Stimulated activated CD4-positive, alpha-beta T cell treated with anti-CD3 and anti-CD28 coated beads, TNF-alpha, amount 100 ng/mL, for 48 hours (primary cell): ENCODE measurements around the gene CHIA.
A peak's percentile ranks its signal among the peaks of the same experiment; 100 is the strongest.

Source experiments
- DNase-seq, 3 donors: peaks; one replicate each; pipeline ENCODE4 v3.0.0-alpha.2; 2020; ENCODE audit warnings: low read depth in 3 of 3

The CHIA gene

DNA sequence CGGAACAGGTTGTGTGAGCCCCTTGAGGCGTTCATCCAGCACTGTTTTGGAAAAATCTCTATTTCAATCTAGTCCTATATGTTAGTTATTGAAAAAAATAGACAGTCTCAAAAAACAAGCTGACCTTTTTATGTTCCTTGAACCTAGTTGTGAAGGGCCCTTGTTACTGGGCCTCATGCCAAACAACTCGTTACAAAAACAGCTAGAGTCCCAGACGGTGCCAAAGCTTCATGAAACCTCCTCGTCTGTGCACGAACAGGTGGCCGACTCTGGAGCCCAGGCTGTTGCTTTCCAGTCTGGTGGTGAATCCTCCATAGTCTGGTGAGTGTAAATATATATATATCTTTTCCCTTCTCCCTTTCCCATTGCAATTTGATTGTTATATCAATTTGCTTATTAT is at the start of gene CHIA:
Gene CHIA (plus strand): TSS at position 222 of the 400 bp plus-strand sequence. CDS start 19,617 bp downstream, outside the sequence.
- DNase-seq: no peak

DNA sequence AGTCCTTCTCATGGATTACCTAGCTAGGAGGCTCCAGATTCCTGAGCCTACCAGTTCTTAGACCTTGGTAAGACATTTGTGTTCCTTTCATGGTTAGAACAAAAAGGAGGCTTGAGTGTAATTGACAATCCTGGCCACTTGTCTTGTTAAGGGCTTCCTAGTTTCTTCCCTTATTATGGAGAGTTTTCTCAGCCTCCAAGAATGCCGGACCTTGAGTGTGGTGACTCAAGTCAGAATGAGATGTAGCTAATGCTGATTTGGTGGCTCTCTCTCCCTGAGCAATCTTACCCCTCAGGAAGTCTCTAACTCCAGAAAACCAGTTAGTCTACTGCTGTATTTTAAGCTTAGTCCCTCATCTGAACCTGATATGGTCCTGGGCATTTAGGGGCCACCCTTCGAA is 48.9 kb upstream of the CHIA start:
- no peak for DNase-seq

DNA sequence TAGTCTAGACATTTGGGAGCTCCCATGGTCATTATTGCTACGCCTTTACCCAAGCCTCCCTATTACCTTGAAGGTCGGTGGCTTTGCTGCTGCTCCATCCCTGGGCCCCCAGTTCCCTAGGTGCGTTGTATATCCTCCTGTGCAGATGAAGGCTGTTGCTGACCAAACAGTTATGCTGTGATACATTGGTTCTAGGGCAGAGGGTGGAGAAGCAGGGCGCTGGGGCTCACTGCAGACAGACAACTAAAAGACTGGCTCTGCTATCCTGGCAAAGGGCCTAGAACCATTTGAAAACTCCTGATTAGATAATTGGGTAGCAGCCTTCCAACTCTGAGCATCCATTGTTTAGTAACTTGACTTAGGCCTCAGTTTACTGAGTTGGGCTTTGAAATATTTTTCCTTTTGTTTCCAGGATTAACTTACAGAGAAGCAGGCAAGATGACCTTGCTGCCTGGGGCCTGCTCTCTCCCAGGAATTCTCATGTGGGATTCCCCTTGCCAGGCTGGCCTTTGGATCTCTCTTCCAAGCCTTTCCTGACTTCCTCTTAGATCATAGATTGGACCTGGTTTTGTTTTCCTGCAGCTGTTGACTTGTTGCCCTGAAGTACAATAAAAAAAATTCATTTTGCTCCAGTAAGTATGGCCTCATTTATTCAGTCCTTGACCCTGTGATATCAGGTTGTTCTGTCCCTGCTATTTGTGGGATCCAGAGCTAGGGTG is 47.7 kb upstream of the CHIA start:
- DNase-seq: no peak

DNA sequence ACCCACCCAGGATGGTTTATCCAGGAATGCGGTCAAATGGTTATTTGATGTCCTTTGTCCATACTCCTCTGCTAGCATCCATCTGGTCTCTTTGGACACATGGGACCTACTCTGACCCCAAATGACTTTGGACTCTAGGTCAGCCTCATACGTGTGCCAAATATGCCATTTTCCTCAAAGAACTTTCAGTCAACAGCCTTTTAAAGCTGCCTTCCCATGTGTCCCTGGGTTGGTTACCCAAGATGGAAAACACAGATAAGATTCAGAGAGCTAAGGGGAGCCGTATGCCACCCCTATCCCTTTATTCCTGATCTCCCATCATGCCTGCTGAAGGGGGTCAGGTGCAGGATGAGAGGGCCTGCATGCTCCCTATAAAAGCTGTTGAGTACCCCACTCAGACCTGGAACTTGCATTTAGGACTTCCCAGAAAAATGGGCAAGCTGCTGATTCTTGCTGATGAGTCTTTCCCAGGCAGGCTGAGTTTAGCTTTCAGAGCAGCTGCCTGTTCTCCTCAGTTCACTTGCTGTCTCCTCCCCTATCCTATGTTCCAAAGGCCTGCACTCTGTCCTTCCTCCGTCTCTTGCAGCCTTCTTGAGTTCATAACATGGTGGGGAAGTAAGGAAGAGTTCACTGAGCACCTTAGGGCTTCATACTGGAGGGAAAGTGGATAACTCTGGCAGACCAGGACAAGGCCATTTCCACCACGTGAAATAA is 43.4 kb upstream of the CHIA start:
- no peak for DNase-seq

DNA sequence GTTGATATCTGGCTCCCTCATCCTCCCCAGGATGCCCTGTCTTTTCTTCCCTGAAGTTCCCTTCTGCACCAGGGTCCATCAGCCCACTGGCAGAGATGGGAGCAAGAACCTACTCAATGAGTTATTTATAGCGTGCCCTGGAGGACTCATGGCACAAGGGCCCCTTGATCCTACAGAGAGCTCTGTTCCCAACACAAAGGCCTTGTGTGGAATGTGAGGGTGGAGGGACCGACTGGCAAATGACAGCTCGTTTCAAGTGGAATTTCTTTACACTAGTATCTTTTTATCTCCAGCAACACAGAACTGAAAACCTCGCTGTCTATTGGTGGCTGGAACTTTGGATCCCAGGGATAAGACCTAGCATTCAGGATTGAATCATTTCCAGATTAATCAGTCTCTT is 40.7 kb upstream of the CHIA start:
- DNase-seq: no peak

DNA sequence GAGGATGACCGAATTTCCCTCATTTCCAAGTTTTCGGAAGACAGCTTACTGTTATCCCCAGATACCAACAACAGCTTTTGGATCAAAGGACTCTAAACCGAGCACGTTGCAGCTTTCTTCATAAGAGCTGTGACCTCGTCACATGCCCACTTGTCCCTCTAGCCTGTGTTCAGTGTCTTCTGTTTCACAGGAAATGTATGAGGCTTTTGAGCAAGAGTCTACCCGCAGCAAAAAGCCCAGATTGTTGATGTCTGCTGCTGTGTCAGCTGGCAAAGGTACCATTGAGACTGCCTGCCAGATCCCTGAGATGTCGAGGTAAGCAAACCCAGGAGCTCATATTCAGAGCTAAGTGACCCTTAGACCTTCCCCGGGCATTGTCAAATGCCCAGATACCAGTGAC is 39.1 kb upstream of the CHIA start:
- DNase-seq: no peak

DNA sequence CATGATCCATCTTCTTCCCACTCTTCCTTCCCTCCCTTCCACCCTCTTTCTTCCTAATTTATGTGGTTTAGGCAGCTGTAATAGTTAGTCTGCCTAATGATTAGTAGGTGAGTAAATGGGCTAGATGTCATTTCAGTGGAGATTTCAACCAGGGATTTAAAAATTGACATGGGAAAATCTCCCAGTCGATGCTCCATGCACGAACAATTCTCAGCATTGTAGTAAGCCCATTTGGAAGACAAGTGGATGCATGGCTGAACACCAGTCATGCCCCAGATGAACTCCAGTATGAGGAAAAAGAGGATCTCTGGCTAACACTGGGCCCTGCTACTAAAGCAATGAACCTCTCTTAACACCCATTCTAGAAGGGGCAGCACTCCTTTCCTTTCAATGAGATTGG is 37.9 kb upstream of the CHIA start:
- DNase-seq: no peak

DNA sequence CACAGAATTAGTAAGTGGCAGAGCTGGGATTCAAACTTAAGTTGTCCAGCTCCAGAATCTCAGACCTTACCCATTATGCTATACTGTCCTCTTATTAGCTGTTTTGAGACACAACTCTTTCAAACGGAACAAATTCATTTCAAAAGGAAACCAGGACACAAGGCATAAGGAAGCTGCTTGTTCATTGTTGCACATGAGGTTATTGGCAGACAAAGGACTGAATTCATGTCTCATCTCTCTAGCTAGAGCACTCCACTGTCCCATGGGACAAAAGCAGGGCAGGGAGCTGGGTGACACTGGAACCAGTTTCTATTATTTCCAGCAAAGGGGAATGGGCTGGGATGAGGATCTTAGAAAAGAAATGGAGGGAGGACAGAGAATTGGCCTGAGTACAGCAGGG is 36.8 kb upstream of the CHIA start:
- DNase-seq: no peak

DNA sequence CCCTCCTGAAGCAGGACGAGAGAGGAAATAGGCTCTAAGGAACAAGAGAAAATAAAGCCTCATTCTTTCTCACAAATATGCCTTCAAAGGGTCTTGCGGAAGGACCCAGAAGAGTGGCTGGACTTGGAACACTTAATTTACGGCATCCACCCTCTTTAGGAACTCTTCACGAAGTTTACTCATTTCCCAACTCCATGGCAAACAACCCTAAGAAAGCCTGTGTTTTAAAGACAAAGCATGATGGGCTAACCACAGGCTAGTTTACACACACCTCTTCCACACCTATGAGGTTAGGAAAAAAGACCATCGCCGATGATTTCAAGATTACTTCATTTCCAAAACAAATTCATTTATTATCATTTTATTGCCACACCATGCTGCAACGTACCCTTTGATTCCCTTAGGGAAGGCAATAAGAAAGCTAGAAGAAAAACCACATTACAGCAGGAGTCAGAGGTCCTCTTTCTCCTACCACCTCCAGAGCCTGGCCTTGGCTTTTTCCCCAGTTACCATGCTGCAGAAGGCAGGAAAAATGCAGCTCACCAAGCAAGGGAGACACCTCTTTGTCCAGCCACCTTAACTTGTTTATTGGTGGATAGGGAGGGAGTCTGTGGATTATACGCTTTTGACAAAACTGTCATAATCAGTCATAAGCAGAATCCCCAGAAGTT is 33.5 kb upstream of the CHIA start:
- no peak for DNase-seq

DNA sequence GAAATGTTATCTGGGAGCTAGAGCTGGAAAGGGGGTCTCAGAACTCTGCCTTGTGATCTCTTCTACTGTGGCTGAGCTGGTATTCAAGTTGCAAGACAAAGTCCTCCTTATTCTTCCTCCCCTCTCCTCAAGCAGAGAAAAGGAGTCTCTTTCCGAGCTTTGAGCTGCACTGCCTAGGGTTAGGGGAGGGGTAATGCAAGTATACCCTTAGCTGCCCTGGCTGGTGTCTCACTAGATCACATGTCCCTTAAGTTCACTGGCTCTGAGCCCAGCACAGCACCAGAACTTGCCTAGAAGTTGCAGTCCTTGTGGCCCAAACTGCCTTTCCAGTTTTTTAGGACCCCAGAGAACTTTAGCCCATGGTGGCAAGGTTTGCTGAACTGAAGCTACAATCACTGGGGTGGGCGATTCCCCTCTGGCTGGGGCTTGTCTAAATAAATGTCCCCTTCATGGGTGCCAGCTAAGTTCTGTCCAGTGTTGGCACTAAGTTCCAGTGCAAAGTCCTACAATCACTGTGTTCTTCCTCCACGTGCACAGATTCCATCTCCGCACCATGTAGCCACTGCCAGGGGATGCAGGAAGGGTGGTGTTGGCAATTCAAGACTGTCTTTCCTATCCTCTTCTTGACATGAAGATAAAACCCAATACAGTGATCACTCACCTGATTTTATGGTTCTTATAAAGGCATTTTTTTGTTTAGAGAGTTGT is 22.7 kb upstream of the CHIA start:
- no peak for DNase-seq

DNA sequence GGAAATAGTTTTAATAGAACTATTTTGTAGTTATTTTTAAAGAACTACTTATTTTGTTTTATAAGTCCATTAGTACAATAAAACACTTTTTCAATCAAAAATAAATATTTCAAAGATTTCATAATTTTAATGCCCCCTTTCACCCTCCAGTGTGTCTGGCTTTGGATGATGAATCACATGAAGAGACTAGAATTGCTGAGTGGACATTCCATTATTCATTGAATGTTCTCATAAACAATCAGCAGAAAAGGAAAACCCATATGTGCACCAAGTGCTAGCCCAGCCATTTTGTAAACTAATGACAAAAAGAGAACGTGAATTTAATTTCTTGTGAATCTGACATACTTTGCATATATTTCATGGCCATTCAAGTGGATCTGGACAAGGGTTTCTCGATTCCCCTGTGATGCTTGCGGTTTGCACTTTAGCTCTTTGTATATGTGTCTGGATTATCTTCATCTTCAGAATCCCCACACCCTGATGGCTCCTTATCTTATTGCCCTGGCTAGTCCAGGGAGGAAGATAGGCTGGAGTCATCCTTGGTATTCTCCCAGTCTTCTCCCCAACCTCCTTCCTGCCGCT is 20.7 kb upstream of the CHIA start:
- no peak for DNase-seq

DNA sequence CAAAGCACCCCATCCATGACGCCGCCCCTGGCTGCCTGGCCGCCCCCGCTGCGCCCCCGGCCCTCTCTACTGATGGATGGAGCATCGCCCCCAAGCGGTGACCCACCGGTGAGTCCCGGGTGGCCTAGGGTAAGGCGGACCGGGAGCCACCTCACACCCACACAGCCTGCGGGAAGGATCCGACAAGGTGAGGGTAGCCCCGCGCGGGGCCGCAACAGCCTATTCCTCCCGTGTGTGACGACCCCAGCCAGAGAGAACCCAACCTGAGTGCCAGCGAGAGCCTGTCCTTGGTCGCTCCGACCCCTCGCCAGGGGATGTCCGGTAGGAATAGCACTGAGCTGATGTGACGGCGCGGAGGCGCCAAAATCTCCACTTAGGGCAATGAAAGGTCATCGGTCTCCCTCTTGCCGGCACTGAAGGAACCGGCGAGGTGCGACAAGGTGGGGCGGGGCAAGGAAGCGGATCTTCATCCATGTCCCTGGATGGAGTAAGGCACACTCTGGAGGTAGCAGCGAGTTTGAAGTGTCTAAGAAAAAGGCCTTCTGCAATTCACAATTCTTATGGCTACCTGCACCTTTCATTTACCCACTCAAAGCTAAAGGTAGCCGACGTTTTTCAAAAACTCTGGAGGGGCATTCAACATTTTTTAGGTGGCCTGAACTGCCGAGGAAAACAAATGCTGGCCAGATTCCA is 19.7 kb upstream of the CHIA start:
- DNase-seq: no peak

DNA sequence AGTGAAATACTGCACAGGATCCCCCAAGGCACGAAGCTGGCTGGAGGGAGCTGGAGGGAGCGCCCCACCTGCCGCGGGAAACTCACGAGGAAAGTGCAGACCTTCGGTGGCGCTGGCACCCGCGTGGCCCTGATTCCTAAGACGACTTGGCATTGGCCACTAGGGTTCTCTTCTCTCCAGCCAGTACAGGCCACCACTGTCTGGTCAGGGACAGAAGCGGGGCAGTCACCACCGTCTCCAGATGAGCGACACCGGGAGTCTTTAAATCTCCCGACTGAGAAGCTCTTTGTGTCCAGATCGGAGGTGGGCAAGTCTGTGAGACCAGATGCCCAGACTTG is 19.2 kb upstream of the CHIA start:
- DNase-seq: no peak

DNA sequence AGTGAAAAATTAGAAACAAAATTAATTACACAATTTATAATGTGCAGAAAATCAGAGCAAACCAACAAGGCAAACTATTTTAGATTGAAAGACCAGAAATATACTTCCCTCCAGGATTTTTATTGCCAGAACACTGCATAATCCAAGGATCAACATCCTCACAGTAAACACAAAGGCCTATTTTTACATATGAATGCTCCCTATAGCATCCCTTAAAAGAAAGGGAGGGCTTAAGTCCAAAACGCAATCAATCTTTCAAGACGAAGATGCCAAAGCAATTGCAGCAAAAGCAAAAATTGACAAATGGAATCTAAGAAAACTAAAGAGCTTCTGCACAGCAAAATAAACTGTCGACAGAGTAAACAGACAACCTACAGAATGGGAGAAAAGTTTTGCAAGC is 18.6 kb upstream of the CHIA start:
- DNase-seq: no peak

DNA sequence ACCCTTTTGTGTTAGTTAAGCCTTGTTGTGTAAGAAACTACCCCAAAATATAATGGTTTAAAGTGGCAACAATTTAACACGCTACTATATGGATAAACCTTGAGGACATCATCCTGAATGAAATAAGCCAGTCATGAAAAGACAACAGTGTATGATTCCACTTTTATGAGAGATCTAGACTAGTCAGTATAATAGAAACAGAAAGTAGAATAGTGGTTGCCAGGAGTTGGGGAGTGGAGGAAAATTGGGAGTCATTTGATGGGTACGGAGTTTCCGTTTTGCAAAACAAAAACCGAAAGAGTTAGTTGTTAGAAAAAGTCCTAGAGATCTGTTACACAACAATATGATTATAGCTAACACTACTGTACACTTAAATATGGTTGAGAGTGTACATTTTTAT is 16.0 kb upstream of the CHIA start:
- DNase-seq: no peak

DNA sequence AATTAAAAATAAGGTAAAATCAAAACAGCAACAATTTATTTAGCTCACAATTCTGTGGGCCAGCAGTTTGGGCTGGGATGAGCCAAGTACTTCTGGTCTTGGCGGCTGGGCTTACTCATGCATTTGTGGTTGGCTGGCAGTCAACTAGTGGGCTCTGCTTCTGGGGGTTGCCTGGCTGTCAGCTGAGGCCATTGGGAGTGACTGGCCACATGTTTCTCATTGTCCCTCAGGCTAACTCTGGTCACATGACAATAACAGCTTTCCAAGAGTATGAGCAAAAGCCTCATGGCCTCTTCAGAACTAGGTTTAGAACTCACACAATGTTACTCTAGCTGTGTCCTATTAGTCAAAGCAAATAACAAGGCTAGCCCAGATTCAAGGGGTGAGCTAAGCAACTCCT is 15.6 kb upstream of the CHIA start:
- DNase-seq: peak in 2 of 3 donors; percentile 35 to 37

DNA sequence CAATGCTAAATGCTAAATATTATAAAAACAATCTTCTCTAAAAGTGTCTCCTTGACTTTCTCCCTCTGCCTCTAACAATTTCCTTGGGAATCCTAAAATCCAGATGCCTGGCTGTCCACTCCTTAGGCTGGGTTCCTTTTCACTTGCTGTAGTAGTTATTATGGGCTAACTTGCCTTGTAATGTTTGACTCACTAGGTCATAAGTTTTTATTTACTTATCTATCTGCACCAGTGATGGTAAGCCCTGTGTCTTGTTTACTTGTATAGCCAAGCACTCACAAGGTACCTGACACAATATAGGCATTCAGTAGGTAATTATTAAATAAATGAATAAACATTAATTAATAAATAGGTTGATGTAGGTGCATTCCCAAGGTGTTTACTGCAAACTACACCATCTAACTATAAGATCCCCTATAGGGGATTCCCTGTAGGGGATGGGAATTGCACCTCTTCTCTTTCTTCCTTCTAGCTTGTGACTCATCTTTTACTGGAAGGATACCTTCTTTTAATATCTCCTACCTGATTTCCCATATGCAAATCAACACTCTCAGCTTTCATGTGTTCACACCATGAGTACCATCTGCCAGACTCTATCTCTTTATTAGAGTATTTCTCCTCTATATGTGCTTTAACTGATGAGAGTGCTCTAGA is 14.7 kb upstream of the CHIA start:
- no peak for DNase-seq

DNA sequence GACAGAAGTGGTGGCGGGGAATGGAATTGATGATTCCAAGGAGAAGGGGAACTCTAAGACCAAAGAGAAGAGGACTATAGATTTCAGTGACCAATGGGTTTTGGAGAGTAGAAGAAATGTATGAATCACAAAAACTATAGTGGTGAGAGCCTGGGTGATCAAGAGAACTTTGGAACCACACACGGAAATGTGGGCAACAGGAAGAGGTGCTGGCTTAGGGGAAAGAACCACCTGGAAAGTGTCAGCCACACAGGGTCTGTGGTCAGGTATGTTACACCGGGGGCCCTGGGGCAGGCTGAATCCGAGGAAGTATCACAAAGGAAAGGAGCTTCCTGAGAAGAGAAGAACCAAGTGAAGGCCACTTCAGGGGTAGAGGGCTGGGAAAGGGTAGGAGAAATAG is 11.5 kb upstream of the CHIA start:
- DNase-seq: no peak

DNA sequence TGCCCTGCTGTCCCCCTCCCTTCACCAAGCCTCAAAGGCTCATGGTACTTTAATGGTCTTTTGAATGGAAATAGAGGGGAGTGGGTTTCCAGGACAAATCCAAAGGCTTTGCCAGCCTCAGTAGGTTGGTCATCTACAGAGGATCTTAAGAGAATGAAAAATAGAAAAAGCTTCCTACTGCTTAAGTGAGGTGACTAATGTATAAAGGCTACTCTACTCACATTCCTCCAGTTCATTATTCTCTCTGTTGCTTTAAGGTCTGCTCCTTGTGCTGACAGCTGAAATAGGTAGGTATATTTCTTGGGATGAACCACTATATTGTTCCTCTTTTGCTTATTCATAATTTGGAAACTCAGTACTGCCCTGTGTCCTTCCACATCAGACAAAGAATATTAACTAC is 10.4 kb upstream of the CHIA start:
- no peak for DNase-seq

DNA sequence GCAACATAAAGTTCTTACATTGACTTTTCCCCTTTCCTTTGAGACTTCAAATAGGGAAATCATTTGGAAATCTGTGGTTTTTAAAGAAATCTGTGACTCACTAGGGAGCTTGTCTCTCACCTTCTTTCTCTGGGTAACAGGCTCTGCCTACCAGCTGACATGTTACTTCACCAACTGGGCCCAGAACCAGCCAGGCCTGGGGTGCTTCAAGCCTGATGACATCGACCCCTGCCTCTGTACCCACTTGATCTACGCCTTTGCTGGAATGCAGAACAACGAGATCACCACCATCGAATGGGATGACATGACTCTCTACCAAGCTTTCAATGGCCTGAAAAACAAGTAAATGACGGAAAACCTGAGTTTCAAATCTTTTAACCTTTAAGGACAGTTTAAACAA is 9.2 kb upstream of the CHIA start:
- DNase-seq: no peak

DNA sequence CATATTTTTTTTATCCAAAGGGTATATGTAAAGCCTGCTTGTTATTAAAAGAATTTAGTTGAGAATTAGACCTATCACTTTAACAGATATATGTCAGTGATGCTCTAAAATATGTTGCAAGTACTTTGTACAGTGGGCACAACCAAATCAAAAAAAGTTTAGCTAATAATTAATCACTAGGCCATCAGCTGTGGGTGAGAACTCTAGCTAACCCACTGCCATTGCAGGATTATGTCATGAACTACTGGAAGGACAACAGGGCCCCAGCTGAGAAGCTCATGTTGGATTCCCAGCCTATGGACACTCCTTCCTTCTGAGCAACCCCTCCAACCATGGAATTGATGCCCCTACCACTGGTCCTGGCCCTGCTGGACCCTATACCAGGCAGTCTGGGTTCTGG is 6.8 kb upstream of the CHIA start:
- DNase-seq: no peak
